Lower lobe of right lung (tissue), 2 donors: ENCODE data around the gene FN1. TPM values are rescaled to one million over a fixed set of nuclear protein-coding genes. Genes with fewer than 3 reads are reported as not detected.

Experiments
- ATAC-seq, 2 donors: fragments of 200-7000 bp; cut with Tn5 transposase; one replicate each; pipeline ENCODE4 v1.9.1; 2020 to 2022; ENCODE audit warnings: mild to moderate bottlenecking in 2 of 2, moderate library complexity in 2 of 2
- DNase-seq: peaks from one replicate; pipeline ENCODE4 v3.0.0-alpha.2; 2020
- H3K27ac ChIP-seq: fragments of 200-600 bp; one replicate; pipeline ENCODE4 v1.8.0; 2022
- H3K27me3 ChIP-seq: fragments of 200-600 bp; one replicate; pipeline ENCODE4 v1.8.0; 2022; ENCODE audit warnings: low read depth
- H3K36me3 ChIP-seq: fragments of 200-600 bp; one replicate; pipeline ENCODE4 v1.8.0; 2022; ENCODE audit warnings: mild to moderate bottlenecking
- H3K4me1 ChIP-seq: fragments of 200-600 bp; one replicate; pipeline ENCODE4 v1.8.0; 2022
- H3K4me3 ChIP-seq: fragments of 200-600 bp; one replicate; pipeline ENCODE4 v1.8.0; 2022; ENCODE audit warnings: mild to moderate bottlenecking
- H3K9me3 ChIP-seq: fragments of 200-600 bp; one replicate; pipeline ENCODE4 v1.8.0; 2022
- CTCF ChIP-seq: fragments of 200-600 bp; IDR thresholded peaks from one replicate; pipeline ENCODE4 v1.8.0; 2022; ENCODE audit warnings: antibody characterized with exemption, mild to moderate bottlenecking
- intact Hi-C: fragments of 100-400 bp; cut with DNase I; formaldehyde crosslinking; loops from one replicate; pipeline ENCODE4 v1.11.0; 2022
- total RNA-seq: library from RNA; stranded (reverse); fragmentation: NEBNext Ultra II Directional; extraction: Animal tissue kit (Norgen Biotek cat#: 25700); gene quantifications from one replicate; pipeline ENCODE4 v1.2.1, GENCODE V29; 2021
- donor health status: DM: no; HTN: yes; CAD: no; lungs with severe emphysema.

The FN1 gene
- total RNA-seq, 1 donor from 2014 or later: 1,248 TPM

GRCh38 chr2:215434447-215435279 is 1.2 kb downstream of the FN1 start:
- Histone ChIP-seq H3K27ac (peak overlapping the region; percentile 75), H3K9me3 (no peaks in the 10 kb centered on the region), H3K4me1 (peaks cover 29% of the 10 kb centered on the region), H3K36me3 (peaks cover 9% of the 10 kb centered on the region), H3K4me3 (peak overlapping the region; percentile 63), H3K27me3 (no peaks in the 10 kb centered on the region)
- ATAC-seq: no peak
- DNase-seq: no peak
- no peak for TF ChIP-seq CTCF
- intact Hi-C loops: no loop called here

- H3K27ac ChIP-seq: peak overlapping the region; percentile 75
- H3K9me3 ChIP-seq: no peaks in the 10 kb centered on the region
- intact Hi-C loops: no loop called here
- H3K27me3 ChIP-seq: no peaks in the 10 kb centered on the region
- TF ChIP-seq CTCF: no peak
- ATAC-seq: no peak
- H3K36me3 ChIP-seq: peaks cover 21% of the 10 kb centered on the region
- peaks cover 29% of the 10 kb centered on the region for H3K4me1 ChIP-seq
- no peak for DNase-seq
- peak overlapping the region; percentile 63 for H3K4me3 ChIP-seq
Observed at GRCh38 chr2:215432759-215433594, 2.9 kb downstream of the FN1 start.

GRCh38 chr2:215431778-215432758 is 3.8 kb downstream of the FN1 start:
- ATAC-seq (no peak), DNase-seq (no peak)
- H3K4me3 ChIP-seq: peak overlapping the region; percentile 63
- H3K27ac ChIP-seq: no peak overlapping the region
- no peaks in the 10 kb centered on the region for H3K27me3 ChIP-seq
- no peak for TF ChIP-seq CTCF
- H3K9me3 ChIP-seq: no peaks in the 10 kb centered on the region
- H3K36me3 ChIP-seq: peaks cover 29% of the 10 kb centered on the region
- intact Hi-C loops: no loop called here
- peaks cover 29% of the 10 kb centered on the region for H3K4me1 ChIP-seq

DNA sequence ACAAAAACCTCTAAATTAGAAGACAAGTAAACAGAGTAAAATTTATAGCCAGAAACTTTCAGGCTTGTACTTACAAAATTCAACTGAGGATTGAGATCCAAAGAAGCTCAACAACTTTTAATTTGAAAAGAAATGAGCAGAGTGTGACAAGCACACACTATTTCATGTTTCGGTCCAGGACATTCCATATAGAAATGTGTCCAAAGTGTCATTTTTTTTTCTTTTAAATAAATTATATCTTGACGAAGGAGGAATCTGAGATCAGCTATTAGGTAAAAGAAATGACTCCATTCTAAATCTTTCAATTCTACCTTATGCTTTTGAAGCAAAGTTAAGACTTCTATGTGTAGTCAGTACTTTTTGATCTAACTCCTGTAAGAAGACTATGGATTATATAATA is 4.6 kb downstream of the FN1 start:
- intact Hi-C loops: no loop called here
- peaks cover 22% of the 10 kb centered on the region for H3K4me1 ChIP-seq

More for the DNA sequence above, 4.6 kb downstream of the FN1 start:
- TF ChIP-seq CTCF: no peak
- DNase-seq: no peak
- H3K9me3 ChIP-seq: no peaks in the 10 kb centered on the region
- no peak overlapping the region for H3K4me3 ChIP-seq
- no peaks in the 10 kb centered on the region for H3K27me3 ChIP-seq
- peaks cover 36% of the 10 kb centered on the region for H3K36me3 ChIP-seq
- ATAC-seq: no peak
- H3K27ac ChIP-seq: no peak overlapping the region
